OCI-LY7 (cell line): ENCODE measurements around the gene POU2AF2.

Experiments used
- EZH2phosphoT487 ChIP-seq: fragments of 200-600 bp; sonication (generic); IDR thresholded peaks from 2 replicates; pipeline ENCODE4 v1.6.1; 2018; ENCODE audit warnings: low read depth, borderline replicate concordance, mild to moderate bottlenecking, mixed run types, antibody characterized with exemption, low read length, moderate library complexity, mixed read lengths
- TF ChIP-seq, protein P1 (sequence below): fragments of 200-600 bp; sonication (generic); conservative IDR thresholded peaks from 2 replicates; pipeline ENCODE4 v1.5.1; 2014; ENCODE audit warnings: mild to moderate bottlenecking, antibody characterized with exemption, low read length, moderate library complexity, mixed read lengths

DNA sequence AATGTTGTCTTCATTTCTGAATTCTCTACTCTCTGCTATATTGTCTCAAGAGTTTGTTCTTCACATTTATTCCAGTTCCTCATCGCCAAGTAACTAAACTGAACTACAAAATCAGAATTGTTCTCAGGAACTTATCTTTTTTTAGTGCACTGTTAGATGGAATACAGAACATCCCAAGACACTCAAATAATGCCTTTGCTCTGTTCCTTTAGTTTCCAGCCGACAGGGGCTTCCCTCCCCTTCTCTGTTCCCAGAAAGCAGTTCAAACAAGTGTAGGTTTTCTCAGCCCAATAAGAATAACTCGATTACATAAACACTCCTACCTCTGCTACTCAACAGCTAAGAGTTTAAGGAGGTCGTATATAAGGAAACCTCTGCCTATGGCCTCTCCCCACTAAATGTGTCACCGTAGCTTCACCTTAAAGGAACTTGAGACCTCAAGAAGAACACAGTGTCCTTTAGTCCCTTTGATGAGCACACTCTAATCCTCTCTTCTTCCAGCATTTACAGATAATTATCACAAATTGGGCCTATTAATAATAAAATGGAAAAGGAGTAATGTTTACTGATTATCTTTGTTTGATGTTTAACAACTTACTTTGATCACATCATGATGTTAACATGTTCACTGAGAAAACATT, 59.8 kb downstream of the POU2AF2 start:
- TF ChIP-seq, protein P1, sequence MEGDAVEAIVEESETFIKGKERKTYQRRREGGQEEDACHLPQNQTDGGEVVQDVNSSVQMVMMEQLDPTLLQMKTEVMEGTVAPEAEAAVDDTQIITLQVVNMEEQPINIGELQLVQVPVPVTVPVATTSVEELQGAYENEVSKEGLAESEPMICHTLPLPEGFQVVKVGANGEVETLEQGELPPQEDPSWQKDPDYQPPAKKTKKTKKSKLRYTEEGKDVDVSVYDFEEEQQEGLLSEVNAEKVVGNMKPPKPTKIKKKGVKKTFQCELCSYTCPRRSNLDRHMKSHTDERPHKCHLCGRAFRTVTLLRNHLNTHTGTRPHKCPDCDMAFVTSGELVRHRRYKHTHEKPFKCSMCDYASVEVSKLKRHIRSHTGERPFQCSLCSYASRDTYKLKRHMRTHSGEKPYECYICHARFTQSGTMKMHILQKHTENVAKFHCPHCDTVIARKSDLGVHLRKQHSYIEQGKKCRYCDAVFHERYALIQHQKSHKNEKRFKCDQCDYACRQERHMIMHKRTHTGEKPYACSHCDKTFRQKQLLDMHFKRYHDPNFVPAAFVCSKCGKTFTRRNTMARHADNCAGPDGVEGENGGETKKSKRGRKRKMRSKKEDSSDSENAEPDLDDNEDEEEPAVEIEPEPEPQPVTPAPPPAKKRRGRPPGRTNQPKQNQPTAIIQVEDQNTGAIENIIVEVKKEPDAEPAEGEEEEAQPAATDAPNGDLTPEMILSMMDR, result no peak
- no peak for TF ChIP-seq EZH2phosphoT487
